ENCODE results near the gene SDK1.
"Not testable (repeated sequence)": the region's sequence is repeated elsewhere in the genome, so short reads cannot be mapped to it uniquely, and the experiment has no call there.

Gene SDK1

DNA sequence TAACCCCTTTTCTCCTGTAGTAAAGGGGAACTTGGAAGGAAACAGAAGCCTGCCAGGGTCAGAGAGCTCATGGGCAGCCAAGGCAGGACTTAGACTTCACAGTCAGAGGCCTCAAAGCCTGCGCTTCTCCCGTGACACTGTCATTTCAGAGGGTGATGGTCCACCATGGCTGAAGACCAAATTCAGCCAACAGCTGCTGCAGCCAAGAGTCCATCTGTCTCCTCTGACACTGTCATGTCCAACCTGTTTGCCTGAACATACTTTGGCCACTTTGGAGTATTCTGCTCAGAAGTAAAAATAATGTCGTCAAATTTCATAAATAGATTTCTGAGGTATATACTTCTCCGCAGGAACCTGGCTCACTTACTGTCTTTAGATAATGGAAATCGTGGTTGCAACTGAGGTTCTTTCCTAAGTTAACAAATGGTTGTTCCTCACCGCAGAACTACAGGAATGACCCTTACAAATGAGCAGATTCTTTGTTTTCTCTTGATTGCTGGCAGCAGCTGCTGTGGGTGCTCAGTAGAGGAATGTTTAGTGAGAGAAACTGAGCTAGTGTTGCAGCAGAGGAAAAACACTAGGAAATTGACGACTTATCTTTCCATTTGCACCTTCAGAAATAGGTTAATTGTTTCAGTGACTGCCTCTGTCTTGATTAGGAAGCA, 626.5 kb downstream of the SDK1 start:
- Histone ChIP-seq H3K27me3 (no peaks in the 10 kb centered on the region), H3K9me3 (no peaks in the 10 kb centered on the region; the same call in 1 of the 2 replicates), H3K4me3 (ENCODE audit: low read depth, low read length) (no peak overlapping the region), H3K4me1 (no peaks in the 10 kb centered on the region), H3K36me3 (no peaks in the 10 kb centered on the region)
- TF ChIP-seq, protein P1, sequence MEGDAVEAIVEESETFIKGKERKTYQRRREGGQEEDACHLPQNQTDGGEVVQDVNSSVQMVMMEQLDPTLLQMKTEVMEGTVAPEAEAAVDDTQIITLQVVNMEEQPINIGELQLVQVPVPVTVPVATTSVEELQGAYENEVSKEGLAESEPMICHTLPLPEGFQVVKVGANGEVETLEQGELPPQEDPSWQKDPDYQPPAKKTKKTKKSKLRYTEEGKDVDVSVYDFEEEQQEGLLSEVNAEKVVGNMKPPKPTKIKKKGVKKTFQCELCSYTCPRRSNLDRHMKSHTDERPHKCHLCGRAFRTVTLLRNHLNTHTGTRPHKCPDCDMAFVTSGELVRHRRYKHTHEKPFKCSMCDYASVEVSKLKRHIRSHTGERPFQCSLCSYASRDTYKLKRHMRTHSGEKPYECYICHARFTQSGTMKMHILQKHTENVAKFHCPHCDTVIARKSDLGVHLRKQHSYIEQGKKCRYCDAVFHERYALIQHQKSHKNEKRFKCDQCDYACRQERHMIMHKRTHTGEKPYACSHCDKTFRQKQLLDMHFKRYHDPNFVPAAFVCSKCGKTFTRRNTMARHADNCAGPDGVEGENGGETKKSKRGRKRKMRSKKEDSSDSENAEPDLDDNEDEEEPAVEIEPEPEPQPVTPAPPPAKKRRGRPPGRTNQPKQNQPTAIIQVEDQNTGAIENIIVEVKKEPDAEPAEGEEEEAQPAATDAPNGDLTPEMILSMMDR (IDR thresholded peaks at IDR 0.05; ENCODE audit: low read depth, low read length) = no peak
- DNase-seq = no peak

DNA sequence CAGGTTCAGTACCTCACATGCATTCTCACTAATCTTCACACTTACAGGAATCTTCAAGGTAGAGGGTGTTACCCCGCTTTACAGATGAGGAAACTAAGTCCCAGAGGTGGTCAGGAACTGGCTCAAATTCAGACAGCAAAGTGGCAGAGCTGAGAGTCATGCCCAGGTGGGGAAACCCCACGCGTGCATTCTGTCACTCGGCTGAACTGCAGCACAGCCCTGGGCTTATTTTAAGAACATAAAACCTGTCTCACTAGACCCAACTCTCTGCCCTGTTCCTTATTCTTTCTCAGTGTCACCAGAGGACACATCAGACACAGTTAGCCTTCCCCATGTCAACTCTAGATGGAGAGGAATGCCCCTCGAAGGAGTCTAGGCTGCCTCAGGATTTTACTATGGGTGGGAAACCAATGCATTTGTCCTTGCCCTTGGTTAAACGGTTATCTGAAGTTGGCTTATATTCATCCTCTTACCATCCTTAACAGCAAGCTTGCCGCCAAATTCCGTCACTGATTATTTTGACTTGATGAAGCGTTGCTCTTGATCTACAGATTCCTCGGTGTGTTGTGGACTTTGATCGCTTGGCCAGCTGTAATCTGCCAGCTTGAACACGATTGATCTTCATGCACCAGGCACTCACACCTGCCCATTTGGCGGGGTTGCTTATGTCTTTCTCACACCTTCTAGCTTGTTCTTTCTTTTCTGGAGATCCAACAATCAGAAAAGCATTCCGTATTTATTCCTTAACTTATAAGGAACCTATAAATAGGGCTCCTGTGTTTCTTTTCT, 627.9 kb downstream of the SDK1 start:
- H3K9me3 ChIP-seq = no peaks in the 10 kb centered on the region; the same call in 1 of the 2 replicates
- DNase-seq = no peak
- H3K4me1 ChIP-seq = no peaks in the 10 kb centered on the region
- TF ChIP-seq, protein P1 (IDR thresholded peaks at IDR 0.05; ENCODE audit: low read depth, low read length) = no peak
- H3K4me3 ChIP-seq (ENCODE audit: low read depth, low read length) = no peak overlapping the region
- H3K36me3 ChIP-seq = no peaks in the 10 kb centered on the region
- H3K27me3 ChIP-seq = no peaks in the 10 kb centered on the region

DNA sequence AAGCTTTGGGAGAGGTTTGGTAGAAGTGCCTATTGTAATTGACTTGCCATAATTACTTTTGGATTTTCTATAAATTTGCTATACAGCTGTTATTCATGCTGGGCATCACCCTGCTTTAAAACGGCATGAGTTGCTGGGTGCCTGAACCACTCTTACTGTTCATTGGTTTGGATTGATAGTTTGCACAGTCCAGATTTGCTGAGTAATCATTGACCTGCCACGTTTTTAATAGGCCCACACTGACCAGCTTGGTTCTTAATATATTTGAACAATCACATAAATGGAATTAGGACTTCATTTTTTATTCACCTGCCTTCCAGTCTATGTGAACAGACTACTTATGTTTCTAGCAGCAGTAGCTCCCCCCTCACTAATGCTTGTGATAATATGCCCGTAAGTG, 630.8 kb downstream of the SDK1 start:
- TF ChIP-seq, protein P1 (IDR thresholded peaks at IDR 0.05; ENCODE audit: low read depth, low read length) = no peak
- no peaks in the 10 kb centered on the region for H3K4me1 ChIP-seq
- no peak overlapping the region for H3K4me3 ChIP-seq (ENCODE audit: low read depth, low read length)
- H3K9me3 ChIP-seq = no peaks in the 10 kb centered on the region; the same call in 1 of the 2 replicates
- no peaks in the 10 kb centered on the region for H3K27me3 ChIP-seq
- no peak for DNase-seq
- no peaks in the 10 kb centered on the region for H3K36me3 ChIP-seq

DNA sequence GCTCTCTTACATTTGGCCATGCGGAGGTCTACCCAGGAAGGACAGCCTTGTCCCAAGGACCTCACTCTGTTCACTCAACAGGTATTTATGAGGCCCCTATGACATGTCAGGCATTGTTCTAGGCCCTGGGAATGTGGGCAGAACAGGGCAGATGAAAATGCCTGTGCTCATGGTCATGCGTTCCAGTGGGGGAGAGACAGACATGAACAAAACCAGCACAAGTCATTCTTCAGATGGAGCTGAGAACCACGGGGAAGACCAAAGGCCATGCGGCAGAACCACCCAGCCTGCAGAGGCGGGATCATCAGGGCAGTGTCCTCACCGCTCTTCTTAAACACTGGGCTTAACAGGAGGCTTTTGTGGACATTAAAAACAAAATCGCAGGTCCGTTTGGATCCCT, 636.1 kb downstream of the SDK1 start:
- Histone ChIP-seq H3K4me1 (no peaks in the 10 kb centered on the region), H3K9me3 (no peaks in the 10 kb centered on the region; the same call in 1 of the 2 replicates), H3K4me3 (ENCODE audit: low read depth, low read length) (no peak overlapping the region), H3K36me3 (no peaks in the 10 kb centered on the region), H3K27me3 (no peaks in the 10 kb centered on the region)
- TF ChIP-seq, protein P1 (IDR thresholded peaks at IDR 0.05; ENCODE audit: low read depth, low read length) = no peak
- DNase-seq = no peak

DNA sequence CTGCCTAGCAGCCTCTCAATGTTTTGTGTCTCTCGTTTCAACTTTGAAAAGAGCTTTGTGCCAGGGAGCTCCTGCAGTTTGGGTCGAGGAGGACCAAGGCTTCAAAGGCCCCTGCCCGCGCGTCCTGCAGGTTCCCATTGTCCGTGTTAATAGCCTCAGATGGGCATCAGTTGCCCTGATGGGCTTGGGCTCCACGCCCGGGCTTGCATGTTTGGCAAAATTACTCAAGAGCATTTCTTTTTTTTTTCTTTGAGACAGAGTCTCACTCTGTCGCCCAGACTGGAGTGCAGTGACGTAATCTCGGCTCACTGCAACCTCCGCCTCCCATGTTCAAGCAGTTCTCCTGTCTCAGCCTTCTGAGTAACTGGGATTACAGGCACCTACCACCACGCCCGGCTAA, 636.6 kb downstream of the SDK1 start:
- Histone ChIP-seq H3K4me3 (ENCODE audit: low read depth, low read length) (no peak overlapping the region), H3K9me3 (no peaks in the 10 kb centered on the region; the same call in 1 of the 2 replicates), H3K27me3 (no peaks in the 10 kb centered on the region), H3K36me3 (no peaks in the 10 kb centered on the region), H3K4me1 (no peaks in the 10 kb centered on the region)
- no peak for DNase-seq
- TF ChIP-seq, protein P1 (IDR thresholded peaks at IDR 0.05; ENCODE audit: low read depth, low read length) = no peak

DNA sequence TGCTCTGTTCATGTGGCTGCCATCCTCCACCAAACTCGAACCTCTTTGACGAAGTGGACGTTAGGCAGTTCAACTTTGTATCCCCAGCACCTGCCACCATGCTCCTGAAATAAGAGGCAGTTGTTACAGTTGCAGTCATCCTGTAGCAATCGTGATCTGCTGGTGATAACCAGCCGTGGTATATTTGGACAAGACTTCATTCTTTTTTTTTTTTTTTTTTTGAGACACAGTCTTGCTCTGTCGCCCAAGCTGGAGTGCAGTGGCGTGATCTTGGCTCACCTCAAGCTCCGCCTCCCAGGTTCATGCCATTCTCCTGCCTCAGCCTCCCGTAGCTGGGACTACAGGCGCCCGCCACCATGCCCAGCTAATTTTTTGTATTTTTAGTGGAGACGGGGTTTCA, 640.7 kb downstream of the SDK1 start:
- H3K27me3 ChIP-seq; H3K4me3 ChIP-seq (ENCODE audit: low read depth, low read length); H3K9me3 ChIP-seq; H3K36me3 ChIP-seq; DNase-seq; H3K4me1 ChIP-seq: not testable (repeated sequence)
